Tibial nerve (tissue), 4 donors: ENCODE measurements around the gene GJB4.

Source experiments
- CTCF ChIP-seq, 5 experiments: fragments of 200-600 bp in 3 of 5; fragments of 450-650 bp in 2 of 5; sonication (generic) in 3 of 5; IDR thresholded peaks; one replicate each; pipeline ENCODE4 v1.5.1; 2016 to 2019; ENCODE audit warnings: antibody characterized with exemption in 5 of 5, mild to moderate bottlenecking in 3 of 5, moderate library complexity in 2 of 5
- EP300 ChIP-seq, 2 donors: sonication (generic); formaldehyde crosslinking; IDR thresholded peaks; one replicate each; pipeline ENCODE4 v1.6.1; 2017; ENCODE audit warnings: antibody characterized with exemption in 2 of 2, mild to moderate bottlenecking in 1 of 2
- POLR2A ChIP-seq, 2 donors: fragments of 450-650 bp; IDR thresholded peaks; one replicate each; pipeline ENCODE4 v1.6.1; 2017; ENCODE audit warnings: antibody characterized with exemption in 2 of 2, mild to moderate bottlenecking in 2 of 2, moderate library complexity in 2 of 2

DNA sequence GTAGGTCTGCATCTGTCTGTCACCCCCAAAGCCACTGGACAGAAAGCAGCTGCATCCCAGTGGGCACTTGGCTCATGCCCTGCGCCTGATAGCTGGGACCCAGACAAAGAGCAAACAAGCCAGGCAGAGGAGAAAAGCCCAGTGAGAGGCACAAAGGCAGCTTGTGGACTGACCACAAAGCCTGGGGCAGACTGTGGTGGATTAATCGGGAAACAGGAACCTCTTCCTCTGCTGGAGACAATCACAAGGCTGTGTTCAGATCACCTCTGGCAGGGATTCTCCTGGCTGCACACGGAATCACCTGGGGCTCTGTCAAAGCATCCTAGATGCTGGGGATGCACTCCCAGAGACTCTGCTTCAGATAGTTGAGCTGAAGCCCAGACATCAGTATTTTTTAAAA is 19.9 kb upstream of the GJB4 start:
- TF ChIP-seq CTCF (IDR thresholded peaks at IDR 0.05) (no peak), POLR2A (IDR thresholded peaks at IDR 0.05) (no peak), EP300 (IDR thresholded peaks at IDR 0.05) (no peak)
